Activated CD4-positive, CD25-positive, alpha-beta regulatory T cell treated with anti-CD3 and anti-CD28 coated beads, Interleukin-2, amount 50 U/mL, for 24 hours (primary cell): Measurements from ENCODE around the gene ISX.
"Not testable (repeated sequence)": the region's sequence is repeated elsewhere in the genome, so short reads cannot be mapped to it uniquely, and the experiment has no call there.

ENCODE experiments used
- ATAC-seq, 2 donors: fragments of 150-1000 bp; cut with Tn5 transposase; one replicate each; pipeline ENCODE4 v1.10.0; 2021; ENCODE audit warnings: mild to moderate bottlenecking in 1 of 2, moderate library complexity in 1 of 2

Gene ISX

DNA sequence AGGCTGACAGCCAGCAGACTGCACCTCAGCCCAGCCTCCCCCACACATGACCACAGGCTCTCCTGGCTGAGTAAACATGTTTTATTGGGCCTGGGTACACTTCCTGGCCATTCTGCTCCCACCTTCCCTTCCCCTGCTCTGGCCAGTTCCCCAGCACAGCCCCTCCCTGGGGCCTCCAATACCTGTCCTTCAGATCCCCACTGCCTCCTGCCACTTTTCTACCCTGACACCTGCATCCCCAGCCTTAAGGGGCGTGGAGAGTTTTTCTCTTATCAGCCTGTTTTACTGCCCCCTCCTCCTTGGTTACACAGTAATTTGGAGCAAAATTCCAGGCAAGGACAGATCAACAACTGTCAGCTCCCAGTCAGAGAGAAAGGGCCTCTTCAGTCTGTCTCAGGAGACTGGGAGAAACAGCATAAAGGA is at the start of gene ISX:
TSS of gene ISX (plus strand) at position 363 of the 423 bp plus-strand sequence. CDS start 930 bp downstream, outside the sequence.
- ATAC-seq: no peak

DNA sequence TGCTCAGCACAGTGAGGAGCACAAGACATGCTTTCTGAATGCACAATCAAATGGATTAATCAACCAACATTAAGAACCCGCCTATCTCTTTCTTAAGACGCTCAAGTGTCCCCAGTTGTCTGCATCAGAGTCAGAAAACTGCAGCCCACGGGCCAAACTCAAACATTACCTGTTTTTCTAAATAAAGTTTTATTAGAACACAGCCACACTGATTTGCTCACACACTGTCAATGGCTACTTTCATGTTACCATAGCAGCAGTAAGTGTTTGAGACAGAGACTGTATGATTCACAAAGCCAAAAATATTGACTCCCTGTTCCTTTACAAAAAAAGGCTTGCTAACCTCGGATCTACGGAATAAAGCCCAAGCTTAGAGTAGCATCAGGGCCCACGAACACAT is 49.0 kb upstream of the ISX start:
- no peak for ATAC-seq

DNA sequence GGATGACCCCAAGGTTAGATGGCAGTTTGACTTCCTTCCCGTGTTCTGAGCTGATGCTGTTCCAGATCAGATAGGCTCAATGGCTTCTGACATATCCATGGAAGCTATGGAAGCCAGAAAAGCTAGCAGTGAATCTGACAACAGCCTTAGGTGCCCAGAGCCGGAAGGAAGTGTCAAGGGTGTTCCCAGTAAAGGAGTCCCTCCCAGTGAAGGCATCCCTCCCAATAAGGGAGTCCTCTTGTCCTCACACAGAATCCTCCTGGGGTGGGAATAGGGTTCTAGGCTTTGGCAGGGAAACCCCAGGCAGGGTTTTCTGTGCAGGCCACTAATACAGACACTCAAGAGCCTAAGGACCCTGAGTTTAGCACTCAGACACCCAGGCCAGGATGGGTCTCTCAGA is 47.0 kb upstream of the ISX start:
- no peak for ATAC-seq

DNA sequence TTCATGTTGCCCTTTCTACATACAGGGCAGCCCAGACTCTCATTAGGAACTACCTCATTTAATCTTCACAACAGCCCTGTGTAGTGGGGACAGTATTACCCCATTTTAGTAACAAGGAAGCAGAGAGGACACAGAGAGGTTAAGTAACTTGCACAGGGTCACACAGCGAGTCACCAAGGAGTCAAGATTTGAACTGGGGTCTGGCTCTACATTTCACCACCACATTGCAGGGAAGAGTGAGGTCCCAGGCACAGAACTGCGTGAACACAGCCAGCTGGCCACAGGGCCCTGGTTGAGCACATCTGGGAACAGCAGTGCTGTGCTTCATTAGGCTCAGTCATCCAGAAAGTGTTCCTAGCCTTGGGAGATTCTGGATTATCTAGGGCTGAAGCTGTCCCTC is 45.4 kb upstream of the ISX start:
- ATAC-seq: no peak

DNA sequence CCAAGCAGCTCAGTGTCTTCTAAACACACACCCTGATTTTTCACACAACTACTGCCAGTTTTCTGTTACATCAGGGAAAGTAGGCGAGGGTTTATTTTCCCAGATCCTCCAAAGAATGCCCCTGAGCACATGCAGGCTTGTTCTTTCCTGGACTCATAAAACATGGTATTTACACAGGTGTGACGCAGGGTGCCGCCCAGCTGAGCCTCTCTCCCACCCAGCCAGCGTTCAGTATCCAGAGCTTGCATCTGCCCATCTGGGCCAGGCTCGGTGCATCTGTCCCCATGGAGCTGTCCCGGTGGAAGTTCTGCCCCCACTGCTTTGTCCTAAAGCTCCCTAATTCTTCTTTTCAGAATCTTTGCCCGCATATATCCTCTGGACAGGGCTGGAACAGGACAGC is 44.8 kb upstream of the ISX start:
- no peak for ATAC-seq

DNA sequence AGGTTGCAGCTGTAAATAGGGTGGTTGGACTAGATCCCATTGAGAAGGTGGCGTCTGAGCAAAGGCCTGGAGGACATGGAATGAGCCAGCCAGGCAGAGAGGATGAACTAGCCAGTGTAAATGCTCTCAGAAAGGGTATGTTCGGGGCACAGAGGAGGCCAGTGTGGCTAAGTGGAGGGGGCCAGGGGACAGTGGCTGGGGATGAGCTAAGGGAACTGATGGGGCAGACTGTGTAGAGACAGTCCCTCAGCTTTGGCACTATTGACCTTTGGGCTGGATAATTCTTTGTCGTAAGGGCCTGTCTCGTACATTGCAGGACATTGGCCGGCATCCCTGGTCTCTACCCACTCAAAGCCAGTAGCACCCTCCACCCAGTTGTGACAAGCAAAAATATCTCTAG is 43.7 kb upstream of the ISX start:
- ATAC-seq: no peak

DNA sequence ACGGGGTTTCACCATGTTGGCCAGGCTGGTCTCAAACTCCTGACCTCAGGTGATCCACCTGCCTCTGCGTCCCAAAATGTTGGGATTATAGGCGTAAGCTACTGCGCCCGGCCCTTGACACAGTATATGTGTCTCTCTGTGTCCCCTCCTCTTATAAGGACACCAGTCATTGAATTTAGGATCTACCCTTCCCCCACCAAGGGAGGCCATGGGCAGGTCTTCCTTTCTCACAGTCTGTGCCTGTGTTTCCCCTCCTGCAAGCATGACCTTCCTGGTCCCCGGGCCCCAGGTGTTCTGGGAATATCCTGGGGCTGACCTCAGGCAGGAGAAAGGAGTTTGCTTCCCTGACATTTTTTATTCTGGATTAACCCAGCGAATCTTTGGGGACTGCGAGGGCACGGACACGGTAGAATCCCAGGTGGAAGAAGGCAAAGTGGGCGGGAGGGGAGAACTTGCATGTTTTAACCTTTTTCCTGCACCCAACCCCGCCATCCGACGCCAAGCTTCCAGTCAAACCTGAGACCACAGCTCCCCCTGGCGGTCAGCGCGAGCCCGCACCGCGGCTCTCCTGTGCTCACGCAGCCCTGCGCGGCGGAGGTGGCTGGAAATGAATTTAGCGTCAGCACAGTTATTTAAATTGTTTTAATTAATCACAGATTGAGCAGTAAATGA is 42.1 kb upstream of the ISX start:
- peak in 1 of 2 donors; percentile 17 for ATAC-seq

DNA sequence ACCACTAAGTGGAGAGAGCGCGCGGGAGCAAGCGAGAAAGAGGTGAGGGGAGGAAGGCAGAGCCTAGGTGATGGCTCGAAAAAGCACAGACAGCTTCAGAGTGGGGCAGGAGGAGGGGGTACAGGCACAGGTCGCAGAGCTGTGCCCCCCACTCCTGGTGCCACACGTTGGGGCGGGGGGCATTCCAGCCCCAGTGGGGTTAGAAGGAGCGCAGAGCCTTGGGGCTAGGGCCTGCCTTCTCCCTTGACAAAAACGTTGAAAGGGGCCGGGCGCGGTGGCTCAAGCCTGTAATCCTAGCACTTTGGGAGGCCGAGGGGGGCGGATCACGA is 41.6 kb upstream of the ISX start:
- ATAC-seq: no peak

DNA sequence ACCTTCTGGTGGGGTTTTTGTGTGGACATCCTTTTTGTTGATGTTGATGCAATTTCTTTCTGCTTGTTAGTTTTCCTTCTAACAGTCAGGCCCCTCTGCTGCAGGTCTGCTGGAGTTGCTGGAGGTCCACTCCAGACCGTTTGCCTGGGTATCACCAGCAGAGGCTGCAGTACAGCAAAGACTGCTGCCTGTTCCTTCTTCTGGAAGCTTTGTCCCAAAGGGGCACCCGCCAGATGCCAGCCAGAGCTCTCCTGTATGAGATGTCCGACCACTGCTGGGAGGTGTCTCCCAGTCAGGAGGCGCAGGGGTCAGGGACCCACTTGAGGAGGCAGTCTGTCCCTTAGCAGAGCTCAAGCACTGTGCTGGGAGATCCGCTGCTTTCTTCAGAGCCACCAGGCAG is 35.8 kb upstream of the ISX start:
- ATAC-seq: not testable (repeated sequence)

DNA sequence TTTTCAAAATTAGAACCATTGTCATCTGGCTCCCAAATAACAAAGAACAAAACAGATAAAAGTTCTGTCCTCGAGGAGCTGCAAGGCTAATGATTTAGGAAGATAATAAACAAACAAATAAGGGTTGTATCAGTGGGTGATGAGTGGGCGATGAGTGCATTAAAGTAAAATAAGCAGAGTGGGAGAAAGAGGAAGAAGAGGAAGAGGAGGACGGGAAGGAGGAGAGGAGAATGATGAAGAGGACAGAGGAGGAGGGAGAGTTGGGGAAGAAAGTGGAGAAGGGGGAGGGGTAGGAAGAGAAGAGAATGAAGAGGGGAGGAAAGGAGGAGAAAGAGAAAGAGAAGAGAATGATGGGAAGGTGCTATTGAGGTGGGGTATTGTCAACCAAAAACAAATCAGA is 33.4 kb upstream of the ISX start:
- no peak for ATAC-seq

DNA sequence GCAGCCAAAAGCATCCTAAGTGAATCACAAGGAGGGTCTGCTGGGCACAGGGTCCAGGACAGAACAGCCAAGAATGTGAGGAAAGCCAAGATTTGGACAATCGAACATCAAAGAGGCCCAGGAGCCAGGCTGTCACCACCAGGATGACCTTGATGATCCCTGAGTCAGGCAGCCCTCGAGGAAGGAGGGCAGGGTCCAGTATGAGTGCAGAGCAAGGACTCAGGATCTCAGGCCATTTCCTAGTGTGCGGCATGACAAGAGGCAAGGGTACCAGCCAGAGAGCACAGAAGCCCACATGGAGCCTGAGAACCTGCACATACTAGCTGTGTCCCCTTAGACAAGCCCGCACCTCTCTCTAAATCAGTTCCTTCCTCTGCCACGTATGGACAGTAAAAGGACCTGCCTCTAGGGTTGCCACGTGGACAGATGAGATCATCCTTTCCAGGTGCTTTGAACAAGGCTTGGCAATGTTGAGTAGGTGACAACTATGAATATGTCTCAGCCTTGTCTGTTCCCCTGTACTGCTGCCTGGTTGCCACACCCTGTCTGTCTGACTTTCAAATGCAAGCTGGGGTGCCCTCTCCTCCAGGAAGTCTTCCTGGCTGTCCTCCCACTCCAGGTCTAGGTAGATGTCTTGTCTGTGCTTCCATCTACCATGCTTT is 32.2 kb upstream of the ISX start:
- no peak for ATAC-seq

DNA sequence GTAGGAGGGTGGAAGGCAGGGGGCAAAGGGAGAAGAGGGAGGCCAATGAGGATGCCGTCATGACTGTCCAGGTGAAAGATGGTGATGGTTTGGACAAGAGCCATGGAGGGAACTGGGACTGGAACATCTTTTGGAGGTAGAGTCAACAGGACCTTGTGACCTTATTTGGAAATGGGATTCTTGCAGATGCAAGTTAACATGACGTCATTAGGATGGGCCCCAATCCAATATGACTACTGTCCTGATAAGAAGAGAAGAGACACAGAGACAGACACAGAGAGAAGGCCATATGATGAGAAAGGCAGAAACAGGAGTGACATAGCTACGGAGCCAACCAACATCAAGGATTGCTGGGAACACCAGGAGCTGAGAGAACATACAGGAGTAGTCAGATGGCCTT is 31.0 kb upstream of the ISX start:
- ATAC-seq: no peak

DNA sequence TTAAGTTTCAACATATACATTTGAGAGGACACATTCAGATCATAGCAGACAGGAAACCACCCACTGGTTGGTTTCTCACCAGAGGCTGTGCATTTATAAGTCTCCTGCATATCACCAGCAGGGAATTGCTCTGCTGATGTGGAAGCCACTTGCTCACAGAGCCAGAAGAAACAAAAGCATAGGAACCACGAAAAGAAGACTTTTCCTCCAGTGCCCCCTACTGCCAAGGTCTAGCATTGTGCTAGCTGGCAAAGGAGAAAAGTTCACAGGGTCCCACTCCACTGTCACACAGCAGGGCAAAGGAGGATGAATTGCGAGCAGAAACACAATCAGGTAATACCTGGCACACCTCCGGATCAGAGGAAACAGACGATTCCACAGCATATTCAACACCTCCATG is 28.9 kb upstream of the ISX start:
- ATAC-seq: no peak

DNA sequence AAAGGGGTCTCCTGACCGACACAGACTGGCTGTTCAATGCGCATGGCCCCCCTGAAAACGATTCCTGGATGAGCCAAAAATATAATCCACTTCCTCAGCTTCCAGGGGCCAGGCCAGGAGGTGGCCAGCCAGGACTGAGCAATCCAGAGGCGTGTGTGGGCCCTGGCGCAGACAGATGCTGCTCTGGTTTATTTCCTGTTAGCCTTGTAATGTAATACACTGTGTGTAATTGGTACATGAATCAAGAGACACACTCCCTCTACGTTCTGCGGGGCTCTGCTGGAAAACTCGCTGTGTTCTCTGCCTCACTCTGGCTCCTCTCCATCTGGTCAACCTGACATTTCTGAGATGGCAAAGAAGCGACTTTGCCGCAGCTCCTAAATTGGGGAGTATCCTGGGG is 26.3 kb upstream of the ISX start:
- ATAC-seq: no peak

DNA sequence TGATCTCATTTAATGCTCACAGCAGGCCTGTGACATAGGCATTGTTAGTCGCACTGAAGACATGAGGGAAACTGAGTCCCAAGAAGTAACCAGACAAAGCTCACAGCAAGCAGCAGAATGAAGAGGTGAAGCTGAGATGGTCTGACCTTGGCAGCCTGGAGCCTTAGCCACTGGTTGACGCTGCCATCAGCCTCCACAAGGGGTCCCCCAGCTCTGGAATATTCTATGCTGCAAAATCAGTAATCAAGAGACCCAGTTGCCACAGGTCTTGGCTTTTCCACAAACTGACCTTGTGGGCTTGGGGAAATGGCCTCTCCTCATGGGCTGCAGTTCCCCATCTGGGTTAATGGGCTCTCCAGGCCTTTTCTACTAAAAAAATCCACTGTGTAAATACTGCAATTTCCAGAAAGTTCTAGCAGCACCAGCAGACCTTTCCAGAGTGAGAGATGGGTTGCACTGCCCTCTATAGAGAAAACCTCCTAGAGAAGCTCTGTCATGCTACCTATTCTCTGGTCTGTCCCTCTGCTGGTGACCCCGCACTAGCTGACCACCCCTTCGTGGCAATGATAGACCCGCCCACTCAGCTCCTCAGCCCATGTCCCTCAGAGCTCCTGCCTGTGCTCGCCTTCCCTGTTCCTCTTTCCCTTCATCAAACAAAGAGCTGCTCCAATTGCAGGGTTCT is 22.6 kb upstream of the ISX start:
- no peak for ATAC-seq

DNA sequence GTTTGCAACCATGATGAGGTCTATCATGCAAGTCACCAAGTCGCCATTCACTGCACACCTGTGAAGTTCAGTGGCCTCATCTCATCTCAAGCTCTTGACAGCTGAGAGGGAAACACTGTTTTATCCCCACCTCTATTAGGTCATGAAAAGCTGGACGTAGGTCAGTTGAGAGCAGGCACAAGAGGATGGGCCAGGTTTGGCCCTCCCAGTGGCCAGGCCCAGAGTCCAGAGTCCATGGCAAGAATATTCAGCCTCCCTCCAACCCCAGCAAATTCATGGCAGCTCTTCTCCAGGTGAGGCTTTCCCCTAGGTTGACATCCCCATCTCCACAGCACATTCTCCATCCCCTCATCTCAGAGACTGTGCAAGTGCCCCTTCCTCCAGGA is 22.0 kb upstream of the ISX start:
- no peak for ATAC-seq

DNA sequence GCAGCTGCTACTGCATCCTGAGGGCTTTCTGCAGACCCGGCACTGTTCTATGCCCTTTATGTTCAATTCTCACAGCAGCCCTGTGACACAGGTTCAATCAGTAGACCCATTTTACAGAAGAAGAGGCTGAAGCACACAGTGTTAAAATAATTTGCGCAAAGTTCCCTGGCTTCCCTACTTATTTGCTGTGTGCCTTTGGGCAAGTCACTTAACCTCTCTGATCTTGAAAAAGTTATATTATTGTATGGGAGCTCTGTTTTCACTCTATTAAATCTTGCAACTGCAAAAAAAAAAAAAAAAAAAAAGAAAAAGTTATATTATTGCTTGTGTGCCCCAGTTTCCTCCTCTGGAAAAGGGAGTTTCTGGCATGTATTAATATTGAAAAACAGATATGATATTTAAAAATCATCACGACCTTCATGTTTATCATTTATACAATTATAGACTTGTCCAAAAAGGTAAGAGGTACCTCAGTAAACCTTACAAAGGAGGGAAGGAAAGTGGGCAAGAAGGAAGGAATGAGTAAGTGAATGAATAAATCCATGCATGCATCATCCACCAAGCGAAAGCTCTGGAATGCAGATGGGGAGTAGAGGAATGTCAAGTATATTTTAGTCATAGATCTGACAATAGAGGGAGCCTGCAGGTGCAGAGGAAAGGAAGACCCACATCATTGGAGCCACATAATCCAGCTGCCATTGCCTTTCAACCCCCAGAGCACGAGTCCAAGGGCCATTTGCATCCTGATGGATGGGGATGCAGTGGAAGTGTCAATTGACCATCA is 21.2 kb upstream of the ISX start:
- ATAC-seq: no peak

DNA sequence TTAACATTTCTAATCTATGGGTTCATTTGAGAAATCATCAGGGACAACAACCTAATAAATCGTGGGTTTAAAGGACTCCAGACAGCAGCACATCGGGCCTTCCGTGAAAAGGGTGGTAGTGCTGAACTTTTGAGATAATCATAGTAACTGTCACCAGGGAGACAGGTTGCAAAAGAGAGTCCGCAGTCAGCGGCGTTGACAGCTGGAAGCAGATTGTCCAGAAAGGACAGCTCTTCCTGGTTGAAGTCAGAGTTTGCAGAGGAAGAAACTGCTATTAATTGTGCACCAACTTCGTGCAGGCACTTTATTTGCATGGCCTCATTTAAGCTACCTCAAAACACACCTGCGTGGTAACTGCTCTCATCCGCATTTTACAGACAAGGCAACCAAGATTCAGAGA is 20.5 kb upstream of the ISX start:
- ATAC-seq: no peak

DNA sequence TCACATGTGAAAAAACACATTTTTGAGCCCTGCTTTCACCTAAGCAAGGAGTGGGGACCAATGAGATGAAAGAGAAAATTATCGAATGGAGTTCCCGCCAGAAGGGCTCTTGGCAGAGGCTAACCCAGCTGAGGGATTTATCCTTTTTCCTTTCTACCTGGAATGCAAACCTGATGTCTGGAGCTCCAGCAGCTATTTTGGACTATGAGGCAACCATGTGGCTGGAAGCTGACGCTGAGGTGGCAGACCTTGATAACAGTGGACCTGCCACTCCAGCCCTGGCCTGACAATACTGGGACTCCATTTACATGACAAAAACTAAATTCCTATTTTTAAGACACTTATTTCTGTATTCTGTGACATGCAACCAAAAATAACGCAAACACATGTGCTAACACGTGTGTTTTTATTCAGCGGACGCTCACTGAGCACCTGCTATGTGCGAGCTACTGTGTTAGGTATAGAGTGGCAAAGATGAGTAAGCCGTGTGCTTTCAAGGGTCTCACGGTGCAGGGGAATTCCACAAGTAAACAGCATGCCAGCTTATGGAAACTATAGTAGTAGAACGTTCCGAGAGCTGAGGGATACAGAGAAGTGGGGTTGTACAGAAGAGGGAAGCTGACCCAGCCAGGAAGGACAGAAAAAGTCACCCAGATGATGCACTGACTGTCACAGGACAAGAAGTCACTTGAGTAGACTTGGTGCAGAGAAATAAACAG is 19.1 kb upstream of the ISX start:
- no peak for ATAC-seq

DNA sequence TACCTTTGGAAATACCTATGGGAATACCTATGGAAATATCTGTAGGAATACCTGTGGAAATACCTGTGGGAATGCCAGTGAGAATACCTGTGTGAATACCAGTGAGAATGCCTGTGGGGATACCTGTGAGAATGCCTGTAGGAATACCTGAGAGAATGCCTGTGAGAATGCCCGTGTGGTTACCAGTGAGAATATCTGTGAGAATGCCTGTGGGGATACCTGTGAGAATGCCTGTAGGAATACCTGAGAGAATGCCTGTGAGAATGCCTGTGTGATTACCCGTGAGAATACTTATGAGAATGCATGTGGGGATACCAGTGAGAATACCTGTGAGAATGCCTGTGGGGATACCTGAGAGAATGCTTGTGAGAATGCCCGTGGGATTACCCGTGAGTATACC is 15.9 kb upstream of the ISX start:
- not testable (repeated sequence) for ATAC-seq

DNA sequence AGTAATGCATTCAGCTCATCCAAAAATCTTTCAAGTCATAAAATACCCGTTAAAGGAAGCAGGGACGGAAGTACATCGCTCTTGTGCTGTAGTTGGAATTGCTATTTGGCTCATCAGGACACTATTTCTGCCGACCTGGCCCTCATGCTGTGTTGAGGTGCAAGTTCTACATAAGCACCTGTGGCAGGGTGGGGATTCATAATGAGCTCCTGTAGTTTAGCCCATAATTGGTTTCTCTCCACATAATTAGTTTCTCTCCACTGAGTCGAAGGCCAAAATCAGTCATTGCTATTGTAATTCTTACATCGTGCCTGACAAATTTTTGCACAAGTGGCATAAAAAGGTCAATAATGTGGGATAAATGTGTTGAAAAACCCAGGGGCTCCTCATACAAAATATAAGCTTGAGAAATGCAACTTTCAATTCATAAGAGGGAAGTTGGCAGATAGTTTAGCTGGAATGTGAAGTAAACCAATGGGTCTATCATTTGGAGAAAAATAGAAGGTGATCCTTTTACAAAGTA is 14.9 kb upstream of the ISX start:
- no peak for ATAC-seq

DNA sequence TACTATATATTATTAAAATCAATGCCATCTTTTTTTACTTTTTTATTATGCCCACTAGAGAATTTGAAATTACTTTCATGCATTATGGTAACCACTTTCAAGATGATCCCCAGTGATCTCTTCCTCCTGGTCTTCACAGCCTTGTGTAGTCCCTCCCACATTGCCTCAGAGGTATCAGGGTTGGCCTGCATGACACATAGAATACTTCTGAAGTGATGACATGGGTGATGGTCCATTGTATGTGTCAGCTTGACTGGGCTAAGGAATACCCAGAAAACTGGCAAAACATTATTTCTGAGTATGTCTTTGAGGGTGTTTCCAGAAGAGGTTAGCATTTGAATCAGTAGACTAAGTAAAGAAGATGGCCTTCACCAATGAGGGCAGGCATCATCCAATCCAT is 14.2 kb upstream of the ISX start:
- ATAC-seq: peak; percentile 76 to 80
